Spleen (tissue), 7 donors: ENCODE measurements around the gene PDIA6.

Experiments used
- CTCF ChIP-seq, 11 experiments: fragments of 200-600 bp in 7 of 11; fragments of 450-650 bp in 4 of 11; sonication (generic) in 4 of 11; IDR thresholded peaks in 8 of 11; conservative IDR thresholded peaks in 3 of 11; 1 replicate in 7 of 11; 2 replicates in 4 of 11; pipeline versions ENCODE4 v1.4.0 to v1.8.0; 2016 to 2021; ENCODE audit warnings: antibody characterized with exemption in 11 of 11, inconsistent platforms in 4 of 11, mild to moderate bottlenecking in 1 of 11
- POLR2A ChIP-seq, 3 donors: fragments of 450-650 bp; IDR thresholded peaks; one replicate each; pipeline ENCODE4 v1.5.1; 2017; ENCODE audit warnings: antibody characterized with exemption in 3 of 3, mild to moderate bottlenecking in 1 of 3
- donor health status: DM: no; HTN: no; CAD: no; lungs with moderate emphysema.
- donor health status: DM: no; HTN: no; CAD: no.
- donor health status: DM: no; HTN: no; CAD: no.

- no peak for TF ChIP-seq CTCF (IDR thresholded peaks at IDR 0.05 in 8 of 11, conservative IDR thresholded peaks at IDR 0.05 in 3 of 11)
- TF ChIP-seq POLR2A (IDR thresholded peaks at IDR 0.05): no peak
Observed at GRCh38 chr2:10786240-10786982, 26.2 kb downstream of the PDIA6 start.
